Spleen (tissue), 11 donors: Measurements from ENCODE around the gene AKR1D1. TPM values are rescaled to one million over a fixed set of nuclear protein-coding genes. Genes with fewer than 3 reads are reported as not detected.

Source experiments
- DNase-seq: peaks from one replicate; pipeline ENCODE4 v3.0.0-alpha.2; 2020
- H3K27ac ChIP-seq, 8 donors: fragments of 200-600 bp; sonication (generic) in 7 of 8; 1 replicate in 4 of 8; 2 replicates in 4 of 8; pipeline versions ENCODE4 v1.5.0 to v1.8.0; 2016 to 2021; ENCODE audit warnings: inconsistent platforms in 4 of 8, mild to moderate bottlenecking in 4 of 8, moderate library complexity in 1 of 8
- H3K27me3 ChIP-seq, 7 donors: fragments of 200-600 bp; sonication (generic) in 6 of 7; replicated peaks in 1 of 7; 1 replicate in 4 of 7; 2 replicates in 3 of 7; pipeline versions ENCODE4 v1.5.0 to v1.8.0; 2016 to 2021; ENCODE audit warnings: inconsistent platforms in 3 of 7, mild to moderate bottlenecking in 1 of 7
- H3K36me3 ChIP-seq, 6 donors: fragments of 200-600 bp; sonication (generic) in 5 of 6; 1 replicate in 4 of 6; 2 replicates in 2 of 6; pipeline versions ENCODE4 v1.5.0 to v1.8.0; 2016 to 2021; ENCODE audit warnings: inconsistent platforms in 2 of 6
- H3K4me1 ChIP-seq, 6 donors: fragments of 200-600 bp; sonication (generic) in 5 of 6; 1 replicate in 3 of 6; 2 replicates in 3 of 6; pipeline versions ENCODE4 v1.5.0 to v1.8.0; 2016 to 2021; ENCODE audit warnings: inconsistent platforms in 3 of 6
- H3K4me3 ChIP-seq, 8 donors: fragments of 200-600 bp; sonication (generic) in 7 of 8; 1 replicate in 4 of 8; 2 replicates in 4 of 8; pipeline versions ENCODE4 v1.5.0 to v1.8.0; 2016 to 2021; ENCODE audit warnings: inconsistent platforms in 4 of 8, mild to moderate bottlenecking in 4 of 8, moderate library complexity in 2 of 8
- H3K9me3 ChIP-seq, 8 donors: fragments of 200-600 bp; sonication (generic) in 7 of 8; 1 replicate in 4 of 8; 2 replicates in 4 of 8; pipeline versions ENCODE4 v1.5.0 to v1.8.0; 2016 to 2021; ENCODE audit warnings: inconsistent platforms in 4 of 8
- POLR2A ChIP-seq, 3 donors: fragments of 450-650 bp; IDR thresholded peaks; one replicate each; pipeline ENCODE4 v1.5.1; 2017; ENCODE audit warnings: antibody characterized with exemption in 3 of 3, mild to moderate bottlenecking in 1 of 3
- POLR2AphosphoS5 ChIP-seq, 3 donors: sonication (generic); formaldehyde crosslinking; IDR thresholded peaks; one replicate each; pipeline ENCODE4 v1.5.1; 2017; ENCODE audit warnings: antibody characterized with exemption in 3 of 3
- WGBS, 5 donors: extraction: QIAGEN DNeasy Blood & Tissue Kit in 3 of 5; methylation state at CpG; one replicate each; pipeline versions ENCODE4 v1.1.5 to v1.1.7; 2013 to 2018; 5-methylcytosine and 5-hydroxymethylcytosine counted together
- intact Hi-C: fragments of 100-400 bp; cut with DNase I; formaldehyde crosslinking; loops from one replicate; pipeline ENCODE4 v1.15.0; 2023; ENCODE audit warnings: low total_unique reads
- polyA plus RNA-seq, 3 donors: library from polyadenylated mRNA; stranded (reverse); fragments of 200-250 nt; gene quantifications; one replicate each; pipeline ENCODE4 v1.2.1, GENCODE V29; 2013
- total RNA-seq, 7 donors: library from RNA; depleted of rRNA in 3 of 7; stranded (reverse); fragments of >200 nt in 3 of 7; fragmentation: NEBNext Ultra II Directional in 4 of 7; extraction: Animal tissue kit (Norgen Biotek cat#: 25700) in 4 of 7; gene quantifications; one replicate each; pipeline versions ENCODE4 v1.1.0 to v1.2.1, GENCODE V29; 2016 to 2021
- TF ChIP-seq, protein P1 (sequence below), 11 experiments: fragments of 200-600 bp in 7 of 11; fragments of 450-650 bp in 4 of 11; sonication (generic) in 4 of 11; IDR thresholded peaks in 8 of 11; conservative IDR thresholded peaks in 3 of 11; 1 replicate in 7 of 11; 2 replicates in 4 of 11; pipeline versions ENCODE4 v1.4.0 to v1.8.0; 2016 to 2021; ENCODE audit warnings: antibody characterized with exemption in 11 of 11, inconsistent platforms in 4 of 11, mild to moderate bottlenecking in 1 of 11
- donor health status: healthy with polysubstance abuse.
- donor health status: DM: no; HTN: no; CAD: no; lungs with moderate emphysema.
- donor health status: DM: no; HTN: no; CAD: no.
- donor health status: Bipolar disorder and iron deficiency.
- donor health status: healthy.
- donor health status: DM: no; HTN: no; CAD: no.
- donor health status: DM: yes; HTN: yes; CAD: no.

AKR1D1 gene
- total and polyA plus RNA-seq, 10 donors, result 0.39 TPM; not detected in 9

DNA sequence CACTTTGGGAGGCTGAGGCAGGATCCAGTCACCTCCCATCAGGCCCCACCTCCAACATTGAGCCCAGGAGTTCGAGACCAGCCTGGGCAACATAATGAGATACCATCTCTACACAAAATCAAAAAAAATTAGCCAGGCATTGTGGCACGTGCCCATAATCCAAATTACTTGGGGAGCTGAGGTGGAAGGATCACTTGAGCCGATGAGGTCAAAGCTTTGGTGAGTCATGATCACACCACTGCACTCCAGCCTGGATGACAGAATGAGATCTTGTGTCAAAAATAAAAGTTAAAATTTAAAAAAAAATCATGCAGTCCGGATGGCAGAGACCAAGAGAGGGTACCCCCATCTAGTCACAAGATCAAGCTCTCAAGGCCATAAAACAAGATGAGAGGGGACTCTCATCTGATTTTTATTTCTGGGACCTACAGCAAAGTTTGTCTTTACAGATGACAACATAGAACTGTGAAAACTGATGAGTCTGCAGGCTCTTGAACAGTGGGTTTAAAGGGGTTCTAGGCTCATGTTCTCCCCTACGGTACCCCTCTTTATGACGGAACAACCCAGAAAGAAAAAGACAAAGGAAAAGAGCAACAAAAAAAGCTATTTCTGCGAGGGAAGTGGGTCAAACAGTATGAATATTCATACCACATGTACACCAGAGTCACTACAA is 45.4 kb upstream of the AKR1D1 start:
- peaks cover 0 to 24% (median 0%) of the 10 kb centered on the region in 6 donors for H3K4me1 ChIP-seq
- no peaks in the 10 kb centered on the region for H3K36me3 ChIP-seq
- TF ChIP-seq, protein P1, sequence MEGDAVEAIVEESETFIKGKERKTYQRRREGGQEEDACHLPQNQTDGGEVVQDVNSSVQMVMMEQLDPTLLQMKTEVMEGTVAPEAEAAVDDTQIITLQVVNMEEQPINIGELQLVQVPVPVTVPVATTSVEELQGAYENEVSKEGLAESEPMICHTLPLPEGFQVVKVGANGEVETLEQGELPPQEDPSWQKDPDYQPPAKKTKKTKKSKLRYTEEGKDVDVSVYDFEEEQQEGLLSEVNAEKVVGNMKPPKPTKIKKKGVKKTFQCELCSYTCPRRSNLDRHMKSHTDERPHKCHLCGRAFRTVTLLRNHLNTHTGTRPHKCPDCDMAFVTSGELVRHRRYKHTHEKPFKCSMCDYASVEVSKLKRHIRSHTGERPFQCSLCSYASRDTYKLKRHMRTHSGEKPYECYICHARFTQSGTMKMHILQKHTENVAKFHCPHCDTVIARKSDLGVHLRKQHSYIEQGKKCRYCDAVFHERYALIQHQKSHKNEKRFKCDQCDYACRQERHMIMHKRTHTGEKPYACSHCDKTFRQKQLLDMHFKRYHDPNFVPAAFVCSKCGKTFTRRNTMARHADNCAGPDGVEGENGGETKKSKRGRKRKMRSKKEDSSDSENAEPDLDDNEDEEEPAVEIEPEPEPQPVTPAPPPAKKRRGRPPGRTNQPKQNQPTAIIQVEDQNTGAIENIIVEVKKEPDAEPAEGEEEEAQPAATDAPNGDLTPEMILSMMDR (IDR thresholded peaks at IDR 0.05 in 8 of 11, conservative IDR thresholded peaks at IDR 0.05 in 3 of 11), result no peak
- no peak for TF ChIP-seq POLR2AphosphoS5 (IDR thresholded peaks at IDR 0.05)
- TF ChIP-seq POLR2A (IDR thresholded peaks at IDR 0.05), result no peak
- 76 to 91% (median 85%) methylated on average over 7 of the region's 7 CpGs for WGBS, 5 donors
- no peak for DNase-seq
- no peaks in the 10 kb centered on the region for H3K27me3 ChIP-seq
- H3K27ac ChIP-seq, result no peak overlapping the region
- peaks cover 0 to 11% (median 0%) of the 10 kb centered on the region in 8 donors for H3K9me3 ChIP-seq
- no peak overlapping the region for H3K4me3 ChIP-seq
- intact Hi-C loops, result no loop called here

DNA sequence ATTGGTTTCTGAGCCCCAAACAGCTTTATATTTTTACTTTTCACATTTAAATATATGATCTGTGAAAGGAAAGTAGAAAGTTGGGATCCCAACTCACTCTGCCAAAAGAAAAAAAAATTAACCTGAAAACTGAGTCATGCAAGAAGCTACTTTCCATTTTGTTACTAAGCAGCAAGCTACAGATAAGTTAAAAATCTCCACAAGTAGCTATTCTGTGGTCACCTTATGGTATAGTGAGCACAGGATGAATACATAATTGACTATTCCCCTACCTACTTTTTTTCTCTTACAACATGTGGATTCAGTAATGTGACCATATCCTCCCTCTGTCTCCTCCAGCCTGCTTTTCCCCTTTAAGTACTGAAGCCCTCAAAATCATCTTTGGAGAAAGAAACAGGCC is 44.1 kb upstream of the AKR1D1 start:
- peaks cover 0 to 23% (median 7%) of the 10 kb centered on the region in 8 donors for H3K9me3 ChIP-seq
- TF ChIP-seq POLR2AphosphoS5 (IDR thresholded peaks at IDR 0.05) (no peak), POLR2A (IDR thresholded peaks at IDR 0.05) (no peak)
- TF ChIP-seq, protein P1 (IDR thresholded peaks at IDR 0.05 in 8 of 11, conservative IDR thresholded peaks at IDR 0.05 in 3 of 11), result no peak
- DNase-seq, result no peak
- no peaks in the 10 kb centered on the region for H3K36me3 ChIP-seq
- H3K27ac ChIP-seq, result no peak overlapping the region
- no peak overlapping the region for H3K4me3 ChIP-seq
- H3K4me1 ChIP-seq, result peaks cover 0 to 23% (median 0%) of the 10 kb centered on the region in 6 donors
- intact Hi-C loops, result no loop called here
- H3K27me3 ChIP-seq, result no peaks in the 10 kb centered on the region

DNA sequence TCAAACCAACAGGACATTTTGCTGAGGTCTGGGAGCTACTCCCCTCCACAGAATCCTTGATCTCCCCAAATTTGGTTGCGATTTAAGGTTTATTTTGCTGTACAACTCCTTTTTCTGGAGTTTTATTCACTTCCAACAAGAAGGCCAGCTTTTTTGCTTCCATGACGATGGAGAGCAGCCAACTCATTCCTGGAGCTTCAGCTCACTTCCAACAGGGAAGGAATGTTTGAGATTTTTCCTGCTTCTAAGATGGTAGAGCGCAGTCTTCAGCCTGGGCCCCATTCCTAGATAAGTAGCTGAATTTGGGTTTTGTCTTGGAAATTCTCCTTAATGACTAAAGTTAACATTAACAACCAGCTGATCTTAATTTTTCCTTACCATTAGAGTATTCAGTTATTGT is 43.5 kb upstream of the AKR1D1 start:
- Histone ChIP-seq H3K27me3 (no peaks in the 10 kb centered on the region), H3K36me3 (no peaks in the 10 kb centered on the region), H3K4me3 (no peak overlapping the region), H3K9me3 (peaks cover 0 to 28% (median 7%) of the 10 kb centered on the region in 8 donors), H3K27ac (no peak overlapping the region), H3K4me1 (peaks cover 0 to 17% (median 0%) of the 10 kb centered on the region in 6 donors)
- TF ChIP-seq, protein P1 (IDR thresholded peaks at IDR 0.05 in 8 of 11, conservative IDR thresholded peaks at IDR 0.05 in 3 of 11), result no peak
- TF ChIP-seq POLR2A (IDR thresholded peaks at IDR 0.05), result no peak
- no peak for TF ChIP-seq POLR2AphosphoS5 (IDR thresholded peaks at IDR 0.05)
- WGBS, 5 donors, result 82 to 92% (median 88%) methylated on average over 3 of the region's 3 CpGs
- intact Hi-C loops, result no loop called here
- DNase-seq, result no peak

DNA sequence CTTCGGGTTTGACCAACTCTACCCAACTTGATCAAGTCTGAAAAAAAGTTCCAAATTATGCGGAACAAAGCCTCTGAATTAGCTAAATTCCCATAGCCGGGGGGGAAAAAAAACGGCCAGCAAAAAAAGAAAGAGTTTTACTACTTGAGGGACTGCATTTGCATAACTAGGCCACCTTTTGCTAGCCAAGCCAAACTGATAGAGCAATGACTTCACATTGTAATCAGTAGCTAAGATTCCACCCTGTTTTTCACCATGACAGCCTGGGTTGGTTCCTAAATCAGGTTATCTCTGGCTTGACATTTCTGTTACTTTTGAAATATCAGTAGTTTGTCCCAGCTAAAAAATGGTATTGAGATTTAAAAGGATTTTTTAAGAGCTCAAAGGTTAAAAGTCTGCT is 43.0 kb upstream of the AKR1D1 start:
- Histone ChIP-seq H3K4me1 (peaks cover 0 to 13% (median 0%) of the 10 kb centered on the region in 6 donors), H3K36me3 (no peaks in the 10 kb centered on the region), H3K4me3 (no peak overlapping the region), H3K27me3 (no peaks in the 10 kb centered on the region), H3K27ac (no peak overlapping the region), H3K9me3 (peaks cover 0 to 28% (median 7%) of the 10 kb centered on the region in 8 donors)
- DNase-seq, result no peak
- intact Hi-C loops, result no loop called here
- TF ChIP-seq, protein P1 (IDR thresholded peaks at IDR 0.05 in 8 of 11, conservative IDR thresholded peaks at IDR 0.05 in 3 of 11), result no peak
- TF ChIP-seq POLR2AphosphoS5 (IDR thresholded peaks at IDR 0.05) (no peak), POLR2A (IDR thresholded peaks at IDR 0.05) (no peak)
- 89 to 96% (median 93%) methylated on average over 4 of the region's 4 CpGs for WGBS, 5 donors
